ENCODE results near the gene DTHD1.

GRCh38 chr4:36332023-36332781, 50.8 kb downstream of the DTHD1 start:
- TF ChIP-seq RAD21 (IDR thresholded peaks at IDR 0.05; ENCODE audit: low read depth) (no peak), MAX (IDR thresholded peaks at IDR 0.05) (no peak), EP300 (IDR thresholded peaks at IDR 0.05; ENCODE audit: borderline replicate concordance) (no peak), YY1 (IDR thresholded peaks at IDR 0.05; ENCODE audit: low read depth) (no peak), NFIC (IDR thresholded peaks at IDR 0.05) (no peak), TCF12 (IDR thresholded peaks at IDR 0.05; ENCODE audit: low read depth) (no peak), EGR1 (IDR thresholded peaks at IDR 0.05) (no peak), CREB1 (IDR thresholded peaks at IDR 0.05; ENCODE audit: low read depth) (no peak), USF1 (IDR thresholded peaks at IDR 0.05) (no peak), FOXM1 (IDR thresholded peaks at IDR 0.05; ENCODE audit: borderline replicate concordance, low read depth) (no peak)

All from Ishikawa (cell line).